Esophagus muscularis mucosa (tissue), 3 donors: ENCODE measurements around the gene MPRIP.

Experiments used
- POLR2A ChIP-seq: fragments of 450-650 bp; IDR thresholded peaks from one replicate; pipeline ENCODE4 v1.6.1; 2017; ENCODE audit warnings: antibody characterized with exemption, moderate library complexity, mild to moderate bottlenecking, low read depth
- POLR2AphosphoS5 ChIP-seq, 2 donors: sonication (generic); formaldehyde crosslinking; IDR thresholded peaks; one replicate each; pipeline ENCODE4 v1.6.1; 2017; ENCODE audit warnings: antibody characterized with exemption in 2 of 2
- TF ChIP-seq, protein P1 (sequence below), 3 experiments: fragments of 200-600 bp in 2 of 3; fragments of 450-650 bp in 1 of 3; sonication (generic) in 2 of 3; IDR thresholded peaks; one replicate each; pipeline ENCODE4 v1.5.1; 2017 to 2019; ENCODE audit warnings: antibody characterized with exemption in 3 of 3, mild to moderate bottlenecking in 2 of 3, moderate library complexity in 1 of 3

DNA sequence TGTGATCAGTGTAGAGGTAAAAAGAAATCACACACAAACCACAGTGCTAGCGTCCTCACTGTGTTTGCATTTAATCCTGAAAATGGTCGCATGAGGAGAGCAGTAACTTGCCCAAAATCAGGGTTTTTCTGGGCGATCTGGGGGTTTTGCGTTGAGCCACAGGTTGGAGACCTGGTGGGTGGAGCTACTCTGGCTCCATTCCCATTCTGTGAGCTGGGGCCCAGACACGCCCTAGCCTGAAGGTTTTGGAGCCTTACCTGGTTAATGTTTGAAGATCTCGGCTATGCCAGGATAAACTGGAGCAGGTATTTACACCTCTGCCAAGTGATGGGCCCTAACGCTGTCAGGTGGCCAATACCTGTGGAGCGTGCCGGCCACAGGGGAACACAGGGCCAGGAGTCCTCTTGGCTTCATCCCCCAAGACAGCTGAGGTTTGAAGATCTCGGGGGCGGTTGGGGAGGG, 48.4 kb downstream of the MPRIP start:
- TF ChIP-seq POLR2A (no peak), POLR2AphosphoS5 (IDR thresholded peaks at IDR 0.05) (no peak)
- TF ChIP-seq, protein P1, sequence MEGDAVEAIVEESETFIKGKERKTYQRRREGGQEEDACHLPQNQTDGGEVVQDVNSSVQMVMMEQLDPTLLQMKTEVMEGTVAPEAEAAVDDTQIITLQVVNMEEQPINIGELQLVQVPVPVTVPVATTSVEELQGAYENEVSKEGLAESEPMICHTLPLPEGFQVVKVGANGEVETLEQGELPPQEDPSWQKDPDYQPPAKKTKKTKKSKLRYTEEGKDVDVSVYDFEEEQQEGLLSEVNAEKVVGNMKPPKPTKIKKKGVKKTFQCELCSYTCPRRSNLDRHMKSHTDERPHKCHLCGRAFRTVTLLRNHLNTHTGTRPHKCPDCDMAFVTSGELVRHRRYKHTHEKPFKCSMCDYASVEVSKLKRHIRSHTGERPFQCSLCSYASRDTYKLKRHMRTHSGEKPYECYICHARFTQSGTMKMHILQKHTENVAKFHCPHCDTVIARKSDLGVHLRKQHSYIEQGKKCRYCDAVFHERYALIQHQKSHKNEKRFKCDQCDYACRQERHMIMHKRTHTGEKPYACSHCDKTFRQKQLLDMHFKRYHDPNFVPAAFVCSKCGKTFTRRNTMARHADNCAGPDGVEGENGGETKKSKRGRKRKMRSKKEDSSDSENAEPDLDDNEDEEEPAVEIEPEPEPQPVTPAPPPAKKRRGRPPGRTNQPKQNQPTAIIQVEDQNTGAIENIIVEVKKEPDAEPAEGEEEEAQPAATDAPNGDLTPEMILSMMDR (IDR thresholded peaks at IDR 0.05), result no peak
